Cardiac ventricle fibroblast (primary cell): ENCODE data around the gene PCNX4. TPM values are rescaled to one million over a fixed set of nuclear protein-coding genes. Genes with fewer than 3 reads are reported as not detected.

Source experiments
- total RNA-seq: library from RNA; depleted of rRNA; stranded (reverse); fragments of >200 nt; gene quantifications from 2 replicates; pipeline ENCODE4 v1.2.3, GENCODE V29; 2015

PCNX4 gene
- total RNA-seq, result 51.6 and 60.3 TPM in 2 replicates

DNA sequence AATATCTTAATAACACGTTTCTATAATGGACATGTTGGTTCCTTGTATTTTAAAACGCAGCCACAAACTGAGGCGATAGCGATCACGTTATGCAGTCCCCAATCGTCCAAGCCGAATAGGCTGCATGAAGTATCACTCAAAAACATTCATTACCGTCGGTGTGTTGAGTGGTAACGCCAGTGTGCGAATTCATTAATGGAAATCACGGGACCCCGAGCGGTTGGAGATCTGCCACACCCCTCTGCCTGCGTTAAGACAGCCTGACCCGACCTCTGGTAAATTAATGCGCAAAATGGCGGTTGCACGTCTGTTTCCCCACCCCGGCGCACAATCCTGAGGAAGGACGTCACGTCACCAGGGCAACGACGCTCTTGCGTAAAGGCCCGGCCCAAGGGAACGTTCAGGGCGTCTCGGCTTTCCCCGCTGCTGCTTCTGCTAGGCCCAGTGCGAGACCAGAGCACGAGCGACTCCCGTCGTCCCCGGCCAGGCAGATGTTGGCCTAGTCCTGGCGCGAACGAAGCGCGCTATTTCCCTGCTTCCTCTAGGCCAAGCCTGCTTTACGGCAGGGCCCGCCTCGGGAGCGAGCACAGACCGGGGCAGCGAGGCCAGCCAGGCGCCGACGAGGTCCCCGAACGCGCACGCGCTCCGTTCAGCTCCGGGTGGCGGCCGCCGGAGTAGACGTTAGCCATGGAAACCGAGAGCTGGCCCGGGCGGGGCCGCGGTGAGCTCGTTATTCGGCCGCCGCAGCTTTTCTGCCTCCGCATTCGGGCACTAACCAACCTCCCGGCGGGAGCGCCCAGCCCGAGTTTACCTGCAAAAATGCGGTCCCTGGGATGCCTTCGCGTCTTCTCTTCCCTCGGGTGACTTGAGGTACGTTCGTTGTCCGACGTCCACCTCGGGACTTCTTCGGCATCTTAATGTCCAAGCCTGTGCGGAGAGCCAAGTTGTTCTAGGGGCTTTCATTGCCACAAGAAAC is at the start of gene PCNX4:
Gene PCNX4 (plus strand): TSS at position 374 of the 976 bp plus-strand sequence. CDS start 15,716 bp downstream, outside the sequence.

DNA sequence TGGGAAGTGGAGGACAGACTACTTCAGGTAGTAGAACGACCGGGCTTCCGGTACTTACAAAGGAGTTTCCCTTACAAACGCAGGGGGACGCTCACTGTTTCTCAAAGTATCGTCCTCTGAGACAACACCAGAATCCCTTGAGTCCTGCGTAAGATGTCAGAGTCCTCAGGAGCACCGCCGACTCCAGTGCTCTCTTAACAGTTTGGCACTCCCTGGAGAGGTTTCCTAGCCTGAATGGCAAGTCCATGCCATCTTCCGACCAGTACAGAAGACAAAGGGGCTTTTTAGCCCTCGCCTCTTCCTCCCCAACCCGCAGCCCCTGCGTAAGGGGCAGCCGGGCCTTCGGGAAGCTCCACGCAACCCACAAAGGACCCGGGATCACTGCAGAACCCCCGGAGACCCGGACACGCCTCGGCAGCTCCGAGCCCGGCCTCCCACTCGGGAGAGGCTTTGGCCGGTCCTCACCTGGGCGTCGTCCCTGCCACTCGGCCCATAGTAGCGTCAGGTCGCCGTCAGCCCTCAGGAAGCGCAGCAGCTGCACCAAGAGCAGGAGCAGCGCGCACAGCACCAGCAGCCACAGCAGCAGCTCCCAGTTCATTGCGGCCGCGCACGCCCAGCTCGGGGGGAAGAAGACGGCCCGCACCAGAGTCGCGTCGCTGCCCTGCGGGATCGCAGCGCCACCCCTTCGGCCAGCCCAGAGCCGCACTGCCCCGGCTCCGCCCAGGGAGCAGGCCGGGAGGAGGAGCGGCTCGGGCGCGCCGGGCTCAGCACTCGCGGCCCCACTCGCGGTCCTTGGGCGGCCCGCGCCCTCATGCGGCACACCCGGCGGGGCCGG is 73.2 kb downstream of the PCNX4 start, which contains the start of gene DHRS7:
Gene DHRS7 (minus strand): TSS at position 687 of the 835 bp plus-strand sequence. CDS start 89 bp downstream, at position 598.

Other genes starting within 250 kb of the PCNX4 start
- 0.12 and 0.34 TPM in 2 replicates for gene RTN1, start 221.1 kb upstream of the PCNX4 start, total RNA-seq
- not detected in 2 replicates for gene LRRC9, start 171.8 kb upstream of the PCNX4 start, total RNA-seq
- 25.0 and 31.9 TPM in 2 replicates for gene DHRS7, start 73.5 kb downstream of the PCNX4 start, total RNA-seq
- gene PPM1A, start 157.3 kb downstream of the PCNX4 start, total RNA-seq, result 21.1 and 22.3 TPM in 2 replicates